Kidney tubule cell (primary cell): ENCODE measurements around the gene SPATA3.

Experiments used
- DNase-seq: peaks from one replicate; pipeline ENCODE4 v3.0.0-alpha.2; 2018; ENCODE audit warnings: low spot score

SPATA3 gene

DNA sequence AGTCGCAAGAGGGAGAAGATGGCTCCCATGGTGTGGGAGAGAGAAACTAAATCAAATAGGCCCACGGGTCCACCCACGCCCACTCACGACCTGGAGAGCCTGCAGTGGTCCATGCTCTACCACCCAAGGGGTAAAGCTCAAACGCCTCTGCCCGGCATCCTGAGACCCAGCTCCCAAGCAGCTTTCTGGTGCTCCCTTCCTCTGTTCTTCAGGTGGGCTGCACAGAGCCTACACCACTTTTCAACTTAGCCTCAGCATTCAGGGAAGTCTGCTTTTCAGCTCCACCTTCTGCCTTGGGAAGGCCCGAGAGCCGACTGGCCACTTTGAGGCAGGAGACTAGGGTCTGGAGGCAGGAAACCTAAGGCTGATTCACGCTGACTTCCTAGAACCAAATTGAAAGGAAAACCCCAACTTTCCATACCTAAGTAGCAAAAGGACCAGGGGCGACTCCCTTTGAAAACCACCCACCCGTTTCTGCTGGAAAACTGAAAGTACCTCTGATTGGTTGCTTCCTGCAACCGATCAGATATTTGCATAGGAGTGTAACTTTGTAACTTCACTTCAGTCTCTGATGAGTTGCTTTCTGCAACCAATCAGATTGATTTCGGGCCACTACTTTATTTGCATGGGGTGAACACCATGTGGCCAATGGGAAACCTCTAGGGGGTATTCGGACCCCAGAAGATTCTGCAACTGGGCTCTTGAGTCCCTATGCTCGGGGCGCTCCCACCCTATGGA is 26.8 kb upstream of the SPATA3 start:
- no peak for DNase-seq

GRCh38 chr2:230969659-230970015 is 26.3 kb upstream of the SPATA3 start:
- DNase-seq = no peak

- no peak for DNase-seq
Measured at GRCh38 chr2:230972046-230972445, 23.9 kb upstream of the SPATA3 start.

- DNase-seq = peak; percentile 81
Measured at GRCh38 chr2:230974096-230974913, 21.6 kb upstream of the SPATA3 start.

DNA sequence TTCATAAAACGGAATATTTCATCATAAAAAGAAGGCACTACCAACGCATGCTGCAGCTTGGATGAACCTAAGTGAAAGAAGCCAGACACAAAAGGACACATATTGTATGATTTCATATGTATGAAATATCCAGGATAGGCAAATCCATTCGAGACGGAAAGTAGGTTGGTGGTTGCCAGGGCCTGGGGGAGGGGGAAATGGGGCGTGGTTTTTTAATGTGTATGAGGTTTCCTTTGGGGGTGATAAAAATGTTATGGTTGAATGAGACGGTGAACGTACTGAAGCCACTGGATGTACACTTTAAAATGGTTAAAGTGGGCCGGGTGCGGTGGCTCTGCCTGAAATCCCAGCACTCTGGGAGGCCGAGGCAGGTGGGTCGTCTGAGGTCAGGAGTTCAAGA is 20.0 kb upstream of the SPATA3 start:
- DNase-seq = no peak

DNA sequence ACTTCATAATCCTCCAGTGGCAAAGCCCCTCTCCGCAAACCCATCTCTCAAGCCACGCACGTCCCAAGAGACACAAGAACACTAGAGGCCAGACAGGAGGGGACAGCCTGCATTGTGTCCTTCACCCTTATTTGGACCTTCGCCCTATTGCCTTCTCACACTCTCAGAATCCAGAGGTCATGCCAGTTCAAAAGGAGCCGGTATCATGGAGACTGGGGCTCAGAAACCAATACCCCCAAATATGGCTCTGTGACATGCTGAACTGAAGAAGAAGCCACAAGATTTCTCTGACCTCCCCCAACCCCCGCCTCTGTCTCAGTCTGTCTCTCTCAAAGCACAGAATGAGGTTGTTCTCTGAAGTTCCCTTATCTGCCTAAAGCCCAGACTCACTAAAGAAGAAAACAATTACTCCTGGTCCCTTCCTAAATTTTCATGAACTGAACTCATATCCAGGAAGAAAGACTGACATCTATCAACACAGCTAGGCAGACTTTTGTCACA is 19.2 kb upstream of the SPATA3 start:
- DNase-seq = no peak

- no peak for DNase-seq
Measured at GRCh38 chr2:230980468-230980867, 15.5 kb upstream of the SPATA3 start.

- peak; percentile 9 for DNase-seq
Measured at GRCh38 chr2:230981704-230982103, 14.2 kb upstream of the SPATA3 start.

DNA sequence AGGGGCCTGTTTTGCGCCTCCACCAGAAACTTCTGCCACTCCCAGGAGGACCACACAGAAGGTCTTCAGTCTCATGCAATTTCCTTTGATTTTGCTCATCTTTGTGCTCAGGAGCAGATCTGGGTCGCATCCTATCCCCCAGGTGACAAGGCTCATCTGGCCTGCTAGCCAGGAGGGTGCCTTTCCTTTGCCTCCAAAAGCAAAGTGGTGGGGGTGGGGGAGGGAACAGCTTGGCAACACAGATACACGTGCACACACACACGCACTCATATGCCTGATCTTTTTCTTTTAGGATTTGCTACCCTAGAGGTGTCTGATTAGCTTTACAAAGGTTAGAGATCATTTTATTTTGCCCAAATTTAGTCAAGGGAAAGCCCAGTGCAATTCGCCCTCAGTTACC is 13.8 kb upstream of the SPATA3 start:
- DNase-seq = no peak

- DNase-seq = no peak
Measured at GRCh38 chr2:230982528-230982927, 13.4 kb upstream of the SPATA3 start.

DNA sequence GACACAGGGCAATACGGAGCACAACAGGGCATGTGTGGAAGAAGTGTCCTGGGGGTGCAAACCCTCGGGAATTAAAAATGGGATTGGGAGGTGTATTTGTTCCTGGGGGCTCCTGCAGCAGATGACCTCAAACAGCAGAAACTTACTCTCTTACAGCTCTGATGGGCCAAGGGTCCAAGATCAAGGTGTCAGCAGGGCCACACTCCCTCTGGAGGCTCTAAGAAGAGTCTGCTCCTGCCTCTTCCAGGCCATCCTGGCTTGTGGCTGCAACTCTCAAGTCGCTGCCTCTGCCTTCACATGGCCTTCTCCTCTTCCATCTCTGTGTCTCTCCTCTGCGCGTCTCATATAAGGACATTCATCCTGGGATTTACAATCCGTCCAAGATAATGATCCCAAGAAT is 12.4 kb upstream of the SPATA3 start:
- no peak for DNase-seq

GRCh38 chr2:230984393-230985220 is 11.3 kb upstream of the SPATA3 start:
- DNase-seq = no peak

DNA sequence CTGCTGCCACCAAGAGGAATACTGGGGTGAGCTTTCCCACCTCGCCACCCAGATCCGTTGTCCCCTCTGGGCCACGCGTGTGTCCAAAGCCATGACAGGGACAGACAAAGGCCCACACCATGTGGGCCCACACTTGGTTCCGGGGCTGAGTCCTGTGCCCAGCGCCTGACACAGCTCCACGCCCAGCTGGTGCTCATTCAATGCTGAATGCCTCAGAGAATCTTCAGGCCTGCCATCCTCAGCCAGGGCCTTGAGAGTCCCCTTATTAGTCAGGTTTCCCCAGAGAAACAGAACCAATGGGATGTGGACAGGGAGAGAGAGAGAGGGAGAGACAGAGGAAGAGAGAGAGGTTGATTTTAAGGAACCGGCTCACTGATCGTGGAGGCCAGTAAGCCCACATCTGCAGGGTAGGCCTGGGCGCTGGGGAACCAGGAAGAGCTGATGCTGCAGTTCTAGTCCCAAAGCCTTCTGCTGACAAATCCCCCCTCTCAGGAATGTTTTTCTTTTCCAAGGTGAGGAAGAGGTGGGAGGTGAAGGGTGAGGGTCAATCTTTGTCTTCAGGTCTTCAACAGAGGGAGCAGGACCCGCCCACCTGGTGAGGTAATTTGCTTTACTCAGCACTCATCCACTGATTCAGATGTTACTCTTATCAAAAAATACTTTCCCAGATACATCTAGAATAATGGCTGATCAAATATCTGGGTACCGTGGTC is 10.2 kb upstream of the SPATA3 start:
- no peak for DNase-seq

- no peak for DNase-seq
Measured at GRCh38 chr2:230986520-230987136, 9.3 kb upstream of the SPATA3 start.

DNA sequence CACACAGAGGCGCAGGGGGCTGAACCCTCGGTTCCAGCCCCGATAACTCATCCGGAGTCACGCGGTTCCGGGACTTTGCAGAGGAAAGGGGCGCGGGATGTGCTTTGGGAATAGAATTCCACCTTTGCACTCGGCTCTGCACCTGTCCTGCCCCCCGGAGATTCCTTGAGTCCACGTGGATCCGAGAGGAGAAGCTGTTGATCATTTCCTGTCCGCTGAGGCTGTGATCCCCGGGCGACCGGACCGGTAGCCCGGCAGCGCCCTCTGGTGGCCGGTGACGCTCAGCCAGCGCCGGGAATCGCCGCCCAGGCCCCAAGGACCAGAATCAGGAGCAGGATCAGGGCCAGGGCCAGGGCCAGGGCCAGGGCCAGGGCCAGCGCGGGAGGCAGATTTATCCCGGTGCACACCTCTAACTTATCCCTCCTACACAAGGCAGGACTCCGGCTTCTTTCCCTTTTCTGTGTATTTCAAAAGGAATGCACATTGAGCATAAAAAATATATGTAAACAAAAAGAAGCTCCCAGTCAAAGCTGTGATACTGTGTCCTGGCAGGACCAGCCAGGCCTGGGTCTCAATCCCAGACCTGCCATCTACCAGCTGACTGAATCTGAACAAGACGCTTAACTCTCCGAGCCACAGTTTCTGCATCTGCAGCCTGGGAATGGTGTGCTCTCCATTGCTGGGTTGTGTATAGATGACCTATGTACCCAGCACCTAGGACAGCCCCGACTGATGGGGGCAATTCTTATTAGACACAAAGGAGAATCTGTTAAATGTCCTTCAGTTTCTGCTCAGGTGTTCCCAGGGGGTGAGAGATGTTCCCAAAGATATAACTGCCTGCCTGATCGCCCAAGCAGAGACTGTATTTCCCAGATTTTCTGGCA is 8.5 kb upstream of the SPATA3 start:
- peak; percentile 79 for DNase-seq

DNA sequence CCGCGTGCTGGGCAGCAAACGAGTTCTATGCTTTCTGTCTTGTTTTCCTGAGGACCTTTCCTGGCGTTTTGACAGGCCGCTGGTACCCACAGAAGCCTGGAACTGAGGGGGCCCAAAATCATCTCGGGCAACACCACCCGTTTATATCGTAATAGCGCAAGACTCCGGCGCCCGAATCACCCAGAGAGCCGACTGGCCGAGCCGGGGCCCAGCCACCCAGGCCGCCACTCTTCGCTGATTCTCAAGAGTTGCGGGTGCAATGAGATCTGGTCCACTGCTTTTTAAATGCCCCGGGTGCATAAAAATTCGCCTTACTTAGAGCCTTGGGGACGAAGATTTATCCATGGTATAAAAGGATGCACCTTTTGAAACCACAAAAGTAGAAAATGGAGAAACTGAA is 6.2 kb upstream of the SPATA3 start:
- DNase-seq = no peak

- DNase-seq = no peak
Measured at GRCh38 chr2:230990131-230990898, 5.6 kb upstream of the SPATA3 start.

- no peak for DNase-seq
Measured at GRCh38 chr2:230990899-230991150, 5.1 kb upstream of the SPATA3 start.

DNA sequence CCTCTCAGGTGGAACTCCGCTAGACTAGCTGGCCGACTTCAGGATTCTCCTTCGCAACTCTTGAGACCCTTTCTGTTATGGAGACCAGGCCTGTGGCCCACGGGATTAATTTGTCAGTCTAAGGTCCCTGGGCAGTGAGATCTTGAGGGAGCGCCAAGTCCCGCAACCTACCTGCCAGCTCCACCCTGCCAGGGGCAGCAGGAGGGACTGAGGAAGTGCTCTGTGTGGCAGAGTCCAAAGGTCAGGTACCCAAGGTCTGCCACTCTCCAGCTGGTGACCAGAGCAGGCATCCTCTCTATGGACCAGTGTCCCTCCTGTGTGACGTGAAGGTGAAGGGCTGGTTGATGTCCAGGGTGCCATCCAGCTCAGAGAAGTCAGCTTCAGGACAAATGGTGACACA is 4.3 kb upstream of the SPATA3 start:
- no peak for DNase-seq

GRCh38 chr2:230996661-230997060 is 740 bp downstream of the SPATA3 start:
- DNase-seq = no peak
